ENCODE data around the gene SLC25A29.
A peak's percentile ranks its signal among the peaks of the same experiment; 100 is the strongest.

The SLC25A29 gene

GRCh38 chr14:100261621-100262020, 44.6 kb downstream of the SLC25A29 start:
- Histone ChIP-seq H3K27me3 (ENCODE audit: insufficient read depth, low read length, poor library complexity, severe bottlenecking) (no peaks in the 10 kb centered on the region), H3K4me3 (ENCODE audit: low read length, poor library complexity, severe bottlenecking) (no peak overlapping the region), H3F3A (ENCODE audit: low read depth) (no peaks in the 10 kb centered on the region; the same call in 1 of the 2 replicates), H3K79me2 (ENCODE audit: insufficient read depth, low read length) (peaks cover 100% of the 10 kb centered on the region), H3K36me3 (ENCODE audit: insufficient read depth, low read length) (peaks cover 50% of the 10 kb centered on the region; the same call in 1 of the 2 replicates), H3K4me2 (ENCODE audit: low read depth, low read length, poor library complexity, severe bottlenecking) (no peak overlapping the region), H3K4me1 (ENCODE audit: insufficient read depth, low read length, poor library complexity, severe bottlenecking) (no peaks in the 10 kb centered on the region), H3K9me2 (replicated peaks; ENCODE audit: low read depth, low read length) (no peaks in the 10 kb centered on the region), H4K20me1 (ENCODE audit: insufficient read depth, low read length, poor library complexity, severe bottlenecking) (peaks cover 93% of the 10 kb centered on the region), H3K9ac (ENCODE audit: low read depth, low read length, poor library complexity, severe bottlenecking) (no peak overlapping the region), H2AFZ (ENCODE audit: low read length) (no peak overlapping the region), H3K9me3 (ENCODE audit: insufficient read depth, low read depth, low read length) (no peaks in the 10 kb centered on the region)
- TF ChIP-seq, protein P1, sequence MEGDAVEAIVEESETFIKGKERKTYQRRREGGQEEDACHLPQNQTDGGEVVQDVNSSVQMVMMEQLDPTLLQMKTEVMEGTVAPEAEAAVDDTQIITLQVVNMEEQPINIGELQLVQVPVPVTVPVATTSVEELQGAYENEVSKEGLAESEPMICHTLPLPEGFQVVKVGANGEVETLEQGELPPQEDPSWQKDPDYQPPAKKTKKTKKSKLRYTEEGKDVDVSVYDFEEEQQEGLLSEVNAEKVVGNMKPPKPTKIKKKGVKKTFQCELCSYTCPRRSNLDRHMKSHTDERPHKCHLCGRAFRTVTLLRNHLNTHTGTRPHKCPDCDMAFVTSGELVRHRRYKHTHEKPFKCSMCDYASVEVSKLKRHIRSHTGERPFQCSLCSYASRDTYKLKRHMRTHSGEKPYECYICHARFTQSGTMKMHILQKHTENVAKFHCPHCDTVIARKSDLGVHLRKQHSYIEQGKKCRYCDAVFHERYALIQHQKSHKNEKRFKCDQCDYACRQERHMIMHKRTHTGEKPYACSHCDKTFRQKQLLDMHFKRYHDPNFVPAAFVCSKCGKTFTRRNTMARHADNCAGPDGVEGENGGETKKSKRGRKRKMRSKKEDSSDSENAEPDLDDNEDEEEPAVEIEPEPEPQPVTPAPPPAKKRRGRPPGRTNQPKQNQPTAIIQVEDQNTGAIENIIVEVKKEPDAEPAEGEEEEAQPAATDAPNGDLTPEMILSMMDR (conservative IDR thresholded peaks at IDR 0.05; ENCODE audit: low read length): no peak
- TF ChIP-seq EZH2phosphoT487 (IDR thresholded peaks at IDR 0.05; ENCODE audit: borderline replicate concordance): no peak

- H3K36me3 ChIP-seq (ENCODE audit: insufficient read depth, low read length): peaks cover 29% of the 10 kb centered on the region
- H3K9ac ChIP-seq (ENCODE audit: low read depth, low read length, poor library complexity, severe bottlenecking): no peak overlapping the region
- H3K9me3 ChIP-seq (ENCODE audit: insufficient read depth, low read depth, low read length): no peaks in the 10 kb centered on the region
- peaks cover 4% of the 10 kb centered on the region for H3K4me1 ChIP-seq (ENCODE audit: insufficient read depth, low read length, poor library complexity, severe bottlenecking)
- peaks cover 99% of the 10 kb centered on the region for H3K79me2 ChIP-seq (ENCODE audit: insufficient read depth, low read length)
- no peaks in the 10 kb centered on the region for H3K27me3 ChIP-seq (ENCODE audit: insufficient read depth, low read length, poor library complexity, severe bottlenecking)
- H4K20me1 ChIP-seq (ENCODE audit: insufficient read depth, low read length, poor library complexity, severe bottlenecking): peaks cover 92% of the 10 kb centered on the region
- H2AFZ ChIP-seq (ENCODE audit: low read length): no peak overlapping the region
- no peaks in the 10 kb centered on the region for H3K9me2 ChIP-seq (replicated peaks; ENCODE audit: low read depth, low read length)
- no peak overlapping the region for H3K4me3 ChIP-seq (ENCODE audit: low read length, poor library complexity, severe bottlenecking)
- no peak overlapping the region for H3K4me2 ChIP-seq (ENCODE audit: low read depth, low read length, poor library complexity, severe bottlenecking)
- no peaks in the 10 kb centered on the region; the same call in 1 of the 2 replicates for H3F3A ChIP-seq (ENCODE audit: low read depth)
- no peak for TF ChIP-seq EZH2phosphoT487 (IDR thresholded peaks at IDR 0.05; ENCODE audit: borderline replicate concordance)
- TF ChIP-seq, protein P1 (conservative IDR thresholded peaks at IDR 0.05; ENCODE audit: low read length): no peak
Measured at GRCh38 chr14:100256339-100256895, 49.8 kb downstream of the SLC25A29 start.

- no peak overlapping the region for H3K9ac ChIP-seq (ENCODE audit: low read depth, low read length, poor library complexity, severe bottlenecking)
- H3K4me1 ChIP-seq (ENCODE audit: insufficient read depth, low read length, poor library complexity, severe bottlenecking): peaks cover 16% of the 10 kb centered on the region
- H3K9me2 ChIP-seq (replicated peaks; ENCODE audit: low read depth, low read length): no peaks in the 10 kb centered on the region
- peaks cover 95% of the 10 kb centered on the region for H4K20me1 ChIP-seq (ENCODE audit: insufficient read depth, low read length, poor library complexity, severe bottlenecking)
- H3K36me3 ChIP-seq (ENCODE audit: insufficient read depth, low read length): peaks cover 50% of the 10 kb centered on the region
- peak overlapping the region; percentile 23 for H3K4me2 ChIP-seq (ENCODE audit: low read depth, low read length, poor library complexity, severe bottlenecking)
- H3K4me3 ChIP-seq (ENCODE audit: low read length, poor library complexity, severe bottlenecking): no peak overlapping the region
- TF ChIP-seq, protein P1 (conservative IDR thresholded peaks at IDR 0.05; ENCODE audit: low read length): no peak
- TF ChIP-seq EZH2phosphoT487 (IDR thresholded peaks at IDR 0.05; ENCODE audit: borderline replicate concordance): no peak
- no peaks in the 10 kb centered on the region for H3K27me3 ChIP-seq (ENCODE audit: insufficient read depth, low read length, poor library complexity, severe bottlenecking)
- no peak overlapping the region for H2AFZ ChIP-seq (ENCODE audit: low read length)
- no peaks in the 10 kb centered on the region for H3K9me3 ChIP-seq (ENCODE audit: insufficient read depth, low read depth, low read length)
- no peaks in the 10 kb centered on the region for H3F3A ChIP-seq (ENCODE audit: low read depth)
- peaks cover 99% of the 10 kb centered on the region for H3K79me2 ChIP-seq (ENCODE audit: insufficient read depth, low read length)
Measured at GRCh38 chr14:100252684-100253083, 53.6 kb downstream of the SLC25A29 start.

Measured in Loucy (cell line).